MM.1S (cell line): ENCODE measurements around the gene BTBD9.

Source experiments
- EZH2 ChIP-seq: fragments of 300-600 bp; sonication (generic); optimal IDR thresholded peaks from 2 replicates; pipeline ENCODE3; 2017; ENCODE audit warnings: low read depth, mild to moderate bottlenecking, antibody characterized with exemption, low read length, mixed read lengths
- EZH2phosphoT487 ChIP-seq: fragments of 300-600 bp; sonication (generic); IDR thresholded peaks from 2 replicates; pipeline ENCODE4 v1.6.1; 2018; ENCODE audit warnings: antibody characterized with exemption, low read length
- TF ChIP-seq, protein P1 (sequence below): fragments of 300-600 bp; sonication (generic); IDR thresholded peaks from 2 replicates; pipeline ENCODE4 v1.5.1; 2016; ENCODE audit warnings: antibody characterized with exemption, low read length, mixed read lengths

DNA sequence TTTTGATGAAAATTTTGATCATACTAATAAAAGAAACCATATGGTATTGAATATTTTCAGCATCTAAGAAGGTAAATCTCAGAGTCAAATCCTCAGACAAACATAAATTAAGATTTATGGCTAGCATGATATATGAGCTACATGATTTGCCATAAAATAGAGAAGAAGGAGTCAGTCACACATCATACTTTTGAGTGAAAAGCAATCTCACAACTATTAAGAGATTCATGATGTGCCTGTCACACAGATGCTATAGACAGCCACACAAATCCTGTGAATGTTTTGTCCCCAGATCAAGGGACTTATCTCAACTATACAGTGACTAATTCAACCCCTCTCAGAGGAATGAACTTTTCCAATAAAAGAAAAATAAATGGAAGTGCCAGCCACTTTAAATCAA, 85.7 kb downstream of the BTBD9 start:
- TF ChIP-seq, protein P1, sequence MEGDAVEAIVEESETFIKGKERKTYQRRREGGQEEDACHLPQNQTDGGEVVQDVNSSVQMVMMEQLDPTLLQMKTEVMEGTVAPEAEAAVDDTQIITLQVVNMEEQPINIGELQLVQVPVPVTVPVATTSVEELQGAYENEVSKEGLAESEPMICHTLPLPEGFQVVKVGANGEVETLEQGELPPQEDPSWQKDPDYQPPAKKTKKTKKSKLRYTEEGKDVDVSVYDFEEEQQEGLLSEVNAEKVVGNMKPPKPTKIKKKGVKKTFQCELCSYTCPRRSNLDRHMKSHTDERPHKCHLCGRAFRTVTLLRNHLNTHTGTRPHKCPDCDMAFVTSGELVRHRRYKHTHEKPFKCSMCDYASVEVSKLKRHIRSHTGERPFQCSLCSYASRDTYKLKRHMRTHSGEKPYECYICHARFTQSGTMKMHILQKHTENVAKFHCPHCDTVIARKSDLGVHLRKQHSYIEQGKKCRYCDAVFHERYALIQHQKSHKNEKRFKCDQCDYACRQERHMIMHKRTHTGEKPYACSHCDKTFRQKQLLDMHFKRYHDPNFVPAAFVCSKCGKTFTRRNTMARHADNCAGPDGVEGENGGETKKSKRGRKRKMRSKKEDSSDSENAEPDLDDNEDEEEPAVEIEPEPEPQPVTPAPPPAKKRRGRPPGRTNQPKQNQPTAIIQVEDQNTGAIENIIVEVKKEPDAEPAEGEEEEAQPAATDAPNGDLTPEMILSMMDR, result no peak
- TF ChIP-seq EZH2, result no peak
- TF ChIP-seq EZH2phosphoT487, result no peak
